HG03280 (cell line): ENCODE results near the gene TNXB.
"Not testable (repeated sequence)": the region's sequence is repeated elsewhere in the genome, so short reads cannot be mapped to it uniquely, and the experiment has no call there.

Source experiments
- ATAC-seq: cut with Tn5 transposase; IDR thresholded peaks from one replicate; pipeline ENCODE4 v1.9.1; 2021; ENCODE audit warnings: mild to moderate bottlenecking, moderate library complexity; ENCODE audit not compliant: unreplicated experiment

TNXB gene

GRCh38 chr6:32067521-32067920 is 41.6 kb downstream of the TNXB start:
- ATAC-seq: not testable (repeated sequence)

DNA sequence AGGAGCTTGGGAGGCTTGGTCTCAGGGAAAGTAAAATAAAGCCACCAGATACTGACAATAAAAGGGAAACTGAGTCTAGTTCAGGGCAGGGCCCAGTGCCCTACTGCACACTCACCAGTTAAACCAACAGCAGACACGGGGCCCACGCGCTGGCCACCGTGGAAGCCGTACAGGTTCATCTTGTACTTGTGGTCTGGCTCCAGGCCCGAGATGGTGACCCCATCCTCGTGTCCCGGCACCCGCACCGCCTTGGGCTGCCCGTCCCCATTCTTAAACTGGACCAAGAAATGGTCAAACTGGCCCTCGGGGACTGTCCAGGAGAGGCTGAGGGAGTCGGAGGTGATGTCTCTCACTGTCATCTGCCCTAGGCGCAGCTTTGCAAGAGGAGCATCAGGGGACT is 44.4 kb downstream of the TNXB start:
- no peak for ATAC-seq

- no peak for ATAC-seq
Measured at GRCh38 chr6:32060966-32061655, 48.0 kb downstream of the TNXB start.

- ATAC-seq: no peak
Measured at GRCh38 chr6:32058511-32058963, 50.6 kb downstream of the TNXB start.

- ATAC-seq: no peak
Measured at GRCh38 chr6:32057966-32058365, 51.2 kb downstream of the TNXB start.

GRCh38 chr6:32056254-32056653 is 52.9 kb downstream of the TNXB start:
- no peak for ATAC-seq

DNA sequence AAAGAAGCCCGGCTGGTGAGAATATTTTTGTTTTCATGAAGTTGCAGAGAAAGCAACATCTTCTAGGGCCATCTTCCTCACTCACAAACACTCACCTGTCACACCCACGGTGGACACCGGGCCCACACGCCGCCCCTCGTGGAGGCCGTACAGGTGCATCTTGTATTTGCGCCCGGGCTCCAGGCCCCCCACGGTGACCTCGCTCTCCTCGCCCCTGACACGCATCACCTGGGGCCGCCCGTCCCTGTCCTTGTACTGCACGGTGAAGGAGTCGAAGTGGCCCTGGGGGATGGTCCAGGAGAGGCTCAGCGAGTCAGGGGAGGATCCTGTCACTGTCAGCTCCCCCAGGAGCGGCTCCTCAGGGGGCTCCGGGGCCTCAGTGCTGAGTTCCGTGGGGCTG is 53.4 kb downstream of the TNXB start:
- not testable (repeated sequence) for ATAC-seq

DNA sequence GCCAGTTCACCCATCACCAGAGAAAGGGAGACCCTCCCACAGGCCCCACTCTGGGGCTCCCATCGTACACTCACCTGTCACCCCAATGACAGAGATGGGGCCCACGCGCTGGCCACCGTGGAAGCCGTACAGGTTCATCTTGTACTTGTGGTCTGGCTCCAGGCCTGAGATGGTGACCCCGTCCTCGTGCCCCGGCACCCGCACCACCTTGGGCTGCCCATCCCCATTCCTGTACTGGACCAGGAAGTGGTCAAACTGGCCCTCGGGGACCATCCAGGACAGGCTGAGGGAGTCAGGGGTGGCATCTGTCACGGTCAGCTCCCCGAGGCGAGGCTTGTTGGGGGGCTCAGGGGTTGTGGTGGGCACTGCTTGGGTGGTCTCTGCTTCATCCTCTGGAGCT is 55.8 kb downstream of the TNXB start:
- not testable (repeated sequence) for ATAC-seq

DNA sequence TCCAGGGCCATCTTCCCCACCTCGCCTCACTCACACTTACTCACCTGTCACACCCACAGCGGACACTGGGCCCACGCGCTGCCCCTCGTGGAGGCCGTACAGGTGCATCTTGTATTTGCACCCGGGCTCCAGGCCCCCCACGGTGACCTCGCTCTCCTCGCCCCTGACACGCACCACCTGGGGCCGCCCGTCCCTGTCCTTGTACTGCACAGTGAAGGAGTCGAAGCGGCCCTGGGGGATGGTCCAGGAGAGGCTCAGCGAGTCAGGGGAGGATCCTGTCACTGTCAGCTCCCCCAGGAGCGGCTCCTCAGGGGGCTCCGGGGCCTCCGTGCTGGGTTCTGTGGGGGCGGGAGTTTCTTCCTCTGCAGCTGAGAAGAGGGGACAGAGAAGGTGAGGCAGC is 56.5 kb downstream of the TNXB start:
- ATAC-seq: not testable (repeated sequence)

DNA sequence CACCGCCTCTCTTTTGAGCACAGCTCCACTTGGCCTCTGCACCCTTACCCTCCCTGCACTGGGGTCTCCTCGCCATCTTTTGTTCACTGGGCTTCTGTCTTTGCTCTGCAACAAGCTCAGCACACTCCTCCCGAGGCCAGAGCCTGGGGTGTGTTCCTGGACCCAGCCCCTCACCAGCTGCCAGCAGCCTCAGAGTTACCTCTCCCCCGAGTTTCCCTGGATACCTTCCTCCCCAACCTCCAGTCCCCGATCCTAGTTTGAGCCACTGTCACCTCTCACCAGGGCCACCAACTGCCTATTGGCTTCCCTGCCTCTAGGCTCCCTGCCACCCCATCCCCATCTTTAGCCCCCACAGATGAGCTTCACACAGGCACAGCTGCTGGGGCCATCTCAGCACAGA is 58.6 kb downstream of the TNXB start:
- no peak for ATAC-seq

DNA sequence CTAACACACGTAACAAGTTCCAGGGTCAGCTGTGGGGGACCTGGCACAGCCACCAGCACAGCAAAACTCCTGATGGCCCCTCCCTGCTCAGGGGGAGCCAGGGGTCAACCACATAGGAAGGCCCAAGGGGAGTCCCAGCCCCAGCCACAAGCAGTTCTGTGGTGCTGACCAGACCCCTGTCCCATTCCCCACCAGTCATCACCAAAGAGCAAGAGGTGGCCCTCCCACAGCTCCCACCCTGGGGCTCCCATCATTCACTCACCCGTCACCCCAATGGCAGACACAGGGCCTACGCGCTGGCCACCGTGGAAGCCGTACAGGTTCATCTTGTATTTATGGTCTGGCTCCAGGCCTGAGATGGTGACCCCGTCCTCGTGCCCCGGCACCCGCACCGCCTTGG is 59.4 kb downstream of the TNXB start:
- not testable (repeated sequence) for ATAC-seq

GRCh38 chr6:32049149-32049548 is 60.0 kb downstream of the TNXB start:
- ATAC-seq: not testable (repeated sequence)

- no peak for ATAC-seq
Measured at GRCh38 chr6:32047855-32048766, 61.0 kb downstream of the TNXB start.

DNA sequence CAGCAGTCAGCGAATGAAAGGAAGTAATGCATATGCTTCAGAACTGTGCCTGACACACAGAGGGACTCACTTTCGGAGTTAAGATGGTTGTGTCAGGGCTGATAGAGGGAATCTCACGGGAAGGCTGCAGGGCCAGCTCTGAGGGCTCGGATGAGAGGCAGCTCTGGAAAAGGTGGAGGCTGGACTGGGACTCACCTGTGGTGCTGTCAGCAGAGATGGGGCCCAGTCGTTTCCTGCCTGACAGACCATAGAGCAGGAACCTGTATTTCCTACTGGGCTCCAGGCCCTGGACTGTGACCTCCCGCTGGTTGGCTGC is 61.6 kb downstream of the TNXB start:
- ATAC-seq: no peak

GRCh38 chr6:32047084-32047478 is 62.1 kb downstream of the TNXB start:
- no peak for ATAC-seq

GRCh38 chr6:32046450-32047083 is 62.6 kb downstream of the TNXB start:
- ATAC-seq: no peak

GRCh38 chr6:32045811-32046449 is 63.2 kb downstream of the TNXB start:
- ATAC-seq: no peak

GRCh38 chr6:32044916-32045315 is 64.2 kb downstream of the TNXB start:
- ATAC-seq: not testable (repeated sequence)

DNA sequence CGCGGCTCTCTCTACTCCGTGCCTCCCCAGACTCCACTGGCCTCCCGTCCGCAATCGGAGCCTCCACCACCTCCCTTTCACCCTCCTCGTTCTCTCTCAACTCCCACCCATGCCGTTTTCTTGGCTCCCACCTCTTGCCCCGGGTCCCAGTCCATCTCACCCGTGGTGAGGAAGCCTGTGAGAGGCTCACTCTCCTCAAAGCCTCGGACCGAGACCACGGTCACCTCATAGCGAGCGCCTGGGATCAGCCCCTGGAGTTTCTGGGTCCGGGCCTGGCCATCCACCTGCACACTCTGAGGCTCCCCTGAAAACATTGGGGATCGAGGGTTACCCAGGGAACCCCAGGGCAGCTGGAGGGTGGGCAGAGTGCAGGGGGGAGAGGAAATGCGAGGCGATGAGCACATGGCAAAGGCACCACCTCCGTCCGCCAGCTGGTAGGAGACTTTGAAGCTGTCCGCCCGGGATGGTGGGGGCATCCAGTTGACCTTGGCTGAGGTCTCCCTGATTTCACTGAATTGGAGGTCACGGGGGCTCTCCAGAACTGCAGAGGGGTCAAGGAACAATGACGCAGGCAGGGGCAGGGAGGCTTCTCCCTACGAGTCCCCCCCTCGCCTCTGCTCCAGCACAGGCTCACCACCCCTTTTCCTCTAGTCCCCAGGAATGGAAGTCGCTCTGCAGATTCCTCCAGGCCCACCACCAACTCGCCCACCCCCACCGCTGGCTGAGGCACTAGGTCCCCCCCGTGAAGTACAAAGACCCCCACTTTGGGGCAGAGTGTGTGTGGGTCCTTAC is 65.4 kb downstream of the TNXB start:
- ATAC-seq: not testable (repeated sequence)

GRCh38 chr6:32042276-32042675 is 66.9 kb downstream of the TNXB start:
- ATAC-seq: not testable (repeated sequence)
